Ovary (tissue), 3 donors: Measurements from ENCODE around the gene SMIM43.

Source experiments
- POLR2A ChIP-seq: fragments of 450-650 bp; IDR thresholded peaks from one replicate; pipeline ENCODE4 v1.6.1; 2017; ENCODE audit warnings: antibody characterized with exemption, mild to moderate bottlenecking, moderate library complexity
- TF ChIP-seq, protein P1 (sequence below), 3 donors: fragments of 450-650 bp in 2 of 3; fragments of 200-600 bp in 1 of 3; IDR thresholded peaks; one replicate each; pipeline versions ENCODE4 v1.5.1 to v1.8.0; 2016 to 2022; ENCODE audit warnings: antibody characterized with exemption in 3 of 3, mild to moderate bottlenecking in 1 of 3
- donor health status: DM: no; HTN: no; CAD: no.

DNA sequence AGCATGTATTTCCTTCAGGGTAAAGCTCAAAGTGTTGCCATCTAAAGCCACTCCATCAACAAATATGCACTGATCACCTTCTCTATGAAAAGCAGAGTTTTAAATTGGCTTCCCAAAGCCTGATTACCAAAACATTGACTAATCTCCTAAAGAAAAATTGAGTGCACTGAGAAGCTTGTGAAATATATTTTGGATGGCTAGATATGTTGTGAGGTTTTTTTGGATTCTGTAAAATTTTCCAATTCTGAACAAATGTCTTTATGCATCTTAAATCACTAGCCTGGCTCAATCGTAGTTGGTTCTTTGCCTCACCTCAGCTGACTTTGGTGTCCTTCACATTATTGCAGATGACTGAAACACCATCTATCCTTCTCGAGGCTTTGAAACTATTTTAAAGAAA lies 21.3 kb upstream of the SMIM43 start:
- TF ChIP-seq, protein P1, sequence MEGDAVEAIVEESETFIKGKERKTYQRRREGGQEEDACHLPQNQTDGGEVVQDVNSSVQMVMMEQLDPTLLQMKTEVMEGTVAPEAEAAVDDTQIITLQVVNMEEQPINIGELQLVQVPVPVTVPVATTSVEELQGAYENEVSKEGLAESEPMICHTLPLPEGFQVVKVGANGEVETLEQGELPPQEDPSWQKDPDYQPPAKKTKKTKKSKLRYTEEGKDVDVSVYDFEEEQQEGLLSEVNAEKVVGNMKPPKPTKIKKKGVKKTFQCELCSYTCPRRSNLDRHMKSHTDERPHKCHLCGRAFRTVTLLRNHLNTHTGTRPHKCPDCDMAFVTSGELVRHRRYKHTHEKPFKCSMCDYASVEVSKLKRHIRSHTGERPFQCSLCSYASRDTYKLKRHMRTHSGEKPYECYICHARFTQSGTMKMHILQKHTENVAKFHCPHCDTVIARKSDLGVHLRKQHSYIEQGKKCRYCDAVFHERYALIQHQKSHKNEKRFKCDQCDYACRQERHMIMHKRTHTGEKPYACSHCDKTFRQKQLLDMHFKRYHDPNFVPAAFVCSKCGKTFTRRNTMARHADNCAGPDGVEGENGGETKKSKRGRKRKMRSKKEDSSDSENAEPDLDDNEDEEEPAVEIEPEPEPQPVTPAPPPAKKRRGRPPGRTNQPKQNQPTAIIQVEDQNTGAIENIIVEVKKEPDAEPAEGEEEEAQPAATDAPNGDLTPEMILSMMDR (IDR thresholded peaks at IDR 0.05) = no peak
- TF ChIP-seq POLR2A = no peak
